Activated T-cell treated with anti-CD3 and anti-CD28 coated beads, Interleukin-2, amount 50 U/mL, for 24 hours (primary cell): Measurements from ENCODE around the gene ASIC1.
"Not testable (repeated sequence)": the region's sequence is repeated elsewhere in the genome, so short reads cannot be mapped to it uniquely, and the experiment has no call there.

Experiments
- DNase-seq: peaks from one replicate; pipeline ENCODE4 v3.0.0-alpha.2; 2020
- H3K27ac Mint-ChIP-seq: 2 replicates; pipeline ENCODE4 v1.8.0; 2020; ENCODE audit warnings: mild to moderate bottlenecking, mixed read lengths
- H3K27me3 Mint-ChIP-seq: 2 replicates; pipeline ENCODE4 v1.8.0; 2020; ENCODE audit warnings: mixed read lengths
- H3K36me3 Mint-ChIP-seq: 2 replicates; pipeline ENCODE4 v1.8.0; 2020; ENCODE audit warnings: low read depth, mixed read lengths
- H3K4me1 Mint-ChIP-seq: 2 replicates; pipeline ENCODE4 v1.8.0; 2020; ENCODE audit warnings: low read depth, mixed read lengths
- H3K4me3 Mint-ChIP-seq: 2 replicates; pipeline ENCODE4 v1.8.0; 2020; ENCODE audit warnings: mild to moderate bottlenecking, moderate library complexity, mixed read lengths
- H3K9me3 Mint-ChIP-seq: 2 replicates; pipeline ENCODE4 v1.8.0; 2020; ENCODE audit warnings: mixed read lengths

Gene ASIC1

DNA sequence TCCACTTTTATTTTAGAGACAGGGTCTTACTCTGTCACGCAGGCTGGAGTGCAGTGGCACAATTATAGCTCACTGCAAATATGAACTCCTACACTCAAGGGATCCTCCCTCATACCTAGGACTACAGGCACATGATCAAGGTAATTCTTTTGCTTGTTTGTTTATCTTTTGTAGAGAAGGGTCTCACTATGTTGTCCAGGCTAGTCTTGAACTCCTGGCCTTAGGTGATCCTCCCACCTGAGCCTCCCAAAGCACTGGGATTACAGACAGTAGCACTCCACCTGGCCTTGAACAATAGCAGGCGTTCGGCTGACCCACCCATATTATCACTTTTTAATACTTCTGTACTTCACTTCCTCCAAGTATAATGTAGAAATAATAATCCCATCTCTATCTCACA is 30.7 kb upstream of the ASIC1 start:
- Mint-ChIP-seq H3K36me3 (peaks cover 27% of the 10 kb centered on the region), H3K27ac (no peak overlapping the region), H3K4me3 (no peak overlapping the region), H3K27me3 (peaks cover 3% of the 10 kb centered on the region), H3K9me3 (peaks cover 2% of the 10 kb centered on the region), H3K4me1 (peaks cover 19% of the 10 kb centered on the region)
- peak; percentile 1 for DNase-seq

DNA sequence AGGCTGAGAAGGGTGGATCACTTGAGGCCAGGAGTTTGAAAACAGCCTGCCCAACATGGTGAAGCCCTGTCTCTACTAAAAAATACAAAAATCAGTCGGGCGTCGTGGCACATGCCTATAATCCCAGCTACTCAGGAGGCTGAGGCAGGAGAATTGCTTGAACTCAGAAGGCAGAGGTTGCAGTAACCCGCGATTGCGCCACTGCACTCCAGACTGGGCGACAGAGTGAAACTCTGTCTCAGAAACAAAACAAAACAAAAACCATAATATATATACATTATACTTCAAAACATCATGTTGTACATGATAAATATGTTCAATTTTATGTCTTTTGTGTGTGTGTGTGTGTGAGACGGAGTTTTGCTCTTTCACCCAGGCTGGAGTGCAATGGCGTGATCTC is 26.9 kb upstream of the ASIC1 start:
- DNase-seq, result peak; percentile 1
- not testable (repeated sequence) for H3K9me3 Mint-ChIP-seq, H3K4me3 Mint-ChIP-seq, H3K36me3 Mint-ChIP-seq, H3K4me1 Mint-ChIP-seq, H3K27ac Mint-ChIP-seq
- peaks cover 25% of the 10 kb centered on the region for H3K27me3 Mint-ChIP-seq

DNA sequence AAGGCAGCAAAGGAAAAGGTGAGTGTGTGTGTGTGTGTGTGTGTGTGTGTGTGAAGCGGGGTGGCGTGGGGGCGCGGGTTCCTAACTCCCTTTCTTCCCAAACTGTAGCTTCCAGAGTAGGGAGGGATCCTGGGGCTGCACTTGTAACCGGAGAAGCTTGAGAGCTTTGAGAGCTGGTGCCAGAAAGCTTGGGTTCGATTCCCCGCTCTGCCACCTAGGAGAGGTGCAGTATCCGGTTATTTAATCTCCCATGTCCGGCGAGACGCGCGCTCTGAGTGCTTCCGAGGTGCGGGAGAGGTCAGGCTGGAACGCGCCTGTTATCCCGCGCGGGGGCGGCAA is 24.9 kb upstream of the ASIC1 start:
- no peak overlapping the region for H3K27ac Mint-ChIP-seq
- H3K36me3 Mint-ChIP-seq, result no peaks in the 10 kb centered on the region
- no peaks in the 10 kb centered on the region for H3K4me1 Mint-ChIP-seq
- H3K4me3 Mint-ChIP-seq, result no peak overlapping the region
- peaks cover 33% of the 10 kb centered on the region for H3K27me3 Mint-ChIP-seq
- peak; percentile 23 for DNase-seq
- no peaks in the 10 kb centered on the region for H3K9me3 Mint-ChIP-seq

DNA sequence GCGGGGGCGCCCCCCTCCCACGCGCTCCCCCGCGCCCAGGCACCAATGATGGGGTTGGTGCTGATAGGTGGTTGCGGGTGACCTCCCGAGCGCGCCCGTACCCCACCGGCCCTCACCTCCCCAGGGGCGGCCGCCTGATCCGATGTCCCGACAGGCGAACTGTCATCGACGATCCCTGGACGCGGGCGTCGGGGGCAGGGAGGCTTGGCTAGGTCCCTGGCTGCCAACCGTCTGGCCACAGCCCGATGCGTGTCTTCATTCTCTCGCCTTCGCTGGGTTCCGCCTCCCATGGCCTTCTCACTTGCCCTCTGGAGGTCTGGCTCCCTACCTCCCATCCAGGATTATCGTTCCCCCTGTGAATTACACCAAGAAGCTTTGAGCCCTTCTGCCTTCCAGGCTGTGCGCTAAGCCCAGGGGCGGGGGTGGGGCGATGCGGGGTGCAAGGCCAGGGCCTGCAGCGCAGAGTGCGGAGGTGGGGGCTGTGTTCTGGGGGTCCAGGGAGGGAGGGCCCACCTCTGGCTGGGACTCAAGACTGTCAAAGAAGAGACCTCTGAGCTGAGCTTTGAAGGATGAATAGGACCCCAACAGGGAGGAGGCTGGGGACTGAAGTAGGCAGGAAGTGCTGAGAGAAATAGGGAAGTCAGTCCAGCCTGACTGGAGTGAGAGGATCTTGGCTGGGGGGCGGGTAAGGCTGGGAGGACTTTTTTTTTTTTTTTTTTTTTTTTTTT is 24.4 kb upstream of the ASIC1 start:
- H3K27me3 Mint-ChIP-seq, result peaks cover 33% of the 10 kb centered on the region
- H3K4me1 Mint-ChIP-seq, result no peaks in the 10 kb centered on the region
- no peak overlapping the region for H3K27ac Mint-ChIP-seq
- H3K4me3 Mint-ChIP-seq, result no peak overlapping the region
- no peaks in the 10 kb centered on the region for H3K36me3 Mint-ChIP-seq
- DNase-seq, result peak; percentile 28
- H3K9me3 Mint-ChIP-seq, result no peaks in the 10 kb centered on the region

DNA sequence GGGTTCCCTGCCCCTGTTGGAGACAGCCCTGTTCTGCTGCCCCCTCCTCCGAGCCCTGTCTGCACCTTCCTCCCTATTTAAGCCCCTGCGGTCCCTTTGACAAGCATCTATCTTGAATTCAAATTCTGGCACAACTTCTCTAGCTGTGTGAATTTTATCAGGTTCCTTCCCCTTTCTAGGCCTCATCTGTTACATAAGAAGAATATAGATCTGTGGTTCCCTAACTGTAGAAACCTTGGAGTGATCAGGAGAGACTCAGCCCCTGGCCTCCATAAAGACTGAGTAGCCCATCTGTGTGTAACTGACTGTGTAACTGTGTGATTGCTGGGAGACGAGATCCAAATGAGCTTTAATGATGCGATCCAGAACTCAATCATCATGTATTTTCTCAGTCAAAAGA is 19.1 kb upstream of the ASIC1 start:
- peaks cover 19% of the 10 kb centered on the region for H3K27me3 Mint-ChIP-seq

DNA sequence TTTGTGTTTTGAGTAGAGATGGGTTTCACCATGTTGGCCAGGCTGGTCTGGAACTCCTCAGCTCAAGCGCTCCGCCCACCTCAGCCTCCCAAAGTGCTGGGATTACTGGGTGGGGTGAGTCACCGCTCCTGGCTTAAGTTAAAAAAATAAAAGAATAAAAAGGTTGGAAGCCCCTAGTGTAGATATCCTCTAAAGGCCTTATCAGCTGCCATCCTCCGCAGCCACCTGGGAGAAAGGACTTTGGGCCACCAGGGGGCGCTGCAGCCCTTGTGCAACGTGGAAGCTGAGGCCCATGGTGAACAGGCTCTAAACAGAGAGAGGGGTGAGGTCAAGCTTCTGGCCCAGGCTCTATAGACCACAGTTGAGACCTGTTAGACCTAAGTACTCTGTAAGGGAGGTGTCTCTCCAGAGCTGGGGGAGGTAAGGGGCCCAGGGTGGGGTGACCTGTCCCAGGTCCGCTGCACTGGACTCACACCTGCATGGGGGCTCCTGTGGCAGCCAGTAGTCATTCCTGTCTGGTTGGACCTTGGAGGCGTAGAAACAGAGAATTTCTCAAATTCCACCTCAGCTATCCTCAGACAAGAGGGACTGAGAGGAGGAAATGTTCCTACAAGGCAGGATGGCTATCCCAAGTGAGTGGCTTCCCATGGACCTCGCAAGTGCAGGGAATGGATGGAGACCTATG is 18.1 kb upstream of the ASIC1 start:
- Mint-ChIP-seq H3K27me3 (peaks cover 13% of the 10 kb centered on the region), H3K27ac (no peak overlapping the region), H3K36me3 (no peaks in the 10 kb centered on the region), H3K4me1 (peaks cover 23% of the 10 kb centered on the region), H3K4me3 (no peak overlapping the region), H3K9me3 (no peaks in the 10 kb centered on the region)
- DNase-seq, result peak; percentile 92

More for the DNA sequence above, 19.1 kb upstream of the ASIC1 start:
- no peaks in the 10 kb centered on the region for H3K9me3 Mint-ChIP-seq
- H3K4me1 Mint-ChIP-seq, result peaks cover 14% of the 10 kb centered on the region
- DNase-seq, result peak; percentile 3
- no peak overlapping the region for H3K27ac Mint-ChIP-seq
- H3K4me3 Mint-ChIP-seq, result no peak overlapping the region
- H3K36me3 Mint-ChIP-seq, result no peaks in the 10 kb centered on the region

GRCh38 chr12:50040657-50041056 is 16.7 kb upstream of the ASIC1 start:
- no peak for DNase-seq
- Mint-ChIP-seq H3K27ac (no peak overlapping the region), H3K4me3 (no peak overlapping the region), H3K9me3 (no peaks in the 10 kb centered on the region), H3K27me3 (peaks cover 8% of the 10 kb centered on the region), H3K4me1 (peaks cover 25% of the 10 kb centered on the region), H3K36me3 (no peaks in the 10 kb centered on the region)

DNA sequence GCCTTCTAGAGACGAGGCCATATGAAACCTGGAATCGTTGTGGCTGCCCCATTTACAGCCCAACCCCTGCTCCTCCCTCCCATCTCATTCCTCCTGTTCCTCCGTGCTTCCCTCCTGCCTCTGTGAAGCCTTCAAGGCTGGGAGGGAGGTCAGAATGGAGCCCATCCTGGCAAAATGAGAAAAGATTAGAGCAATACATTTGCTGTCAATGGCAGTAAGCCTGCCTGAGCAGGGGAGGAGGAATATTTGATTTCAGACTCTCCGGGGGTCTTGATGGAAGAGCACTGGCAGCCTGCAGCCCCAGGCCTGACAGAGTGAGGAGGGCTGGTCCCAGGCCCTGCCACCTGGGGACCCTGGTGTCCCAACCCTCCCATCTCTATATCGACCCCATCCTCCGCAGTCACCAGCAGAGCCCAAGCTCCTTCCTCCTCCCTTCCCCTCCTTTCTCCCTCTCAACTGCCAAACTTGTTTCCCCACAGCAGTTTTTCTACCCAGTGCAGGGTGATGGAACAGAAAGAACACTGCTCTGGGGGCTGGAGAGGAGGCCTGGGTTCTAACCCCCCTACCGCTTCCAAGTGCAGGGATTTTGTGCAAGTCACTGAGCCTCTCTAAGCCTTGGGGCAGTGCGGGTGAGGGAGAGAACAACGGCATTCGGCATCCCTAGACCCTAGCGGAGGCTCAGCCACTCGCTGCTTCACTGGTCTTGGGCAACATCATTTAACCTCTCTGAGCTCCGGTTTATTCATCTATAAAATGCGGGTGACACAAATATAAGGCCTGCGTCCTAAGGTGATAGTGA is 16.1 kb upstream of the ASIC1 start:
- DNase-seq, result peak; percentile 20
- H3K4me3 Mint-ChIP-seq, result no peak overlapping the region
- peaks cover 4% of the 10 kb centered on the region for H3K27me3 Mint-ChIP-seq

DNA sequence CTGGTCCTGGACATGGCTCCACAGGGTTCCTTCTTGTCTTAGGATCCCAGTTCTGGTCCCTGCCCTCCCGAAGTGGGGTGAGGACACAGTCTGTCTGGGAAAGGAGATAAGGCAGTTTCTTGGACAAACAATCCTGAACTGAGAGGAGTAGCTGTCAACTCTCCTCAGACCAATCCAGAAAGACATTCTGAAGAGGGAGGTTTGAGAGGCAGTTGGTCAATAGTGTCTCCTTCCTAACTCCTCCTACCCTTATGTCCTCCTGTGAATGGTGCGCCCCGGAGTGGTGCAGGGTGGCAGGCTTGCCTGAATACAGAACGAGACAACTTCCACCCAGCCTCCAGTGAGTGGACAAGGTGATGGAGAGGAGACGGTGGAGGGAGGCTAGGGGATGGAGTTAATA is 15.4 kb upstream of the ASIC1 start:
- peaks cover 25% of the 10 kb centered on the region for H3K4me1 Mint-ChIP-seq

More for the DNA sequence above, 16.1 kb upstream of the ASIC1 start:
- Mint-ChIP-seq H3K4me1 (peaks cover 25% of the 10 kb centered on the region), H3K36me3 (no peaks in the 10 kb centered on the region), H3K9me3 (no peaks in the 10 kb centered on the region), H3K27ac (no peak overlapping the region)

GRCh38 chr12:50042693-50043092 is 14.7 kb upstream of the ASIC1 start:
- Mint-ChIP-seq H3K27ac (peak overlapping the region; percentile 61), H3K4me1 (peaks cover 25% of the 10 kb centered on the region), H3K4me3 (no peak overlapping the region), H3K9me3 (no peaks in the 10 kb centered on the region), H3K36me3 (no peaks in the 10 kb centered on the region), H3K27me3 (no peaks in the 10 kb centered on the region)
- peak; percentile 27 for DNase-seq

More for the DNA sequence above, 15.4 kb upstream of the ASIC1 start:
- Mint-ChIP-seq H3K27ac (peak overlapping the region; percentile 15), H3K27me3 (no peaks in the 10 kb centered on the region), H3K36me3 (no peaks in the 10 kb centered on the region), H3K4me3 (no peak overlapping the region), H3K9me3 (no peaks in the 10 kb centered on the region)
- DNase-seq, result peak; percentile 25

DNA sequence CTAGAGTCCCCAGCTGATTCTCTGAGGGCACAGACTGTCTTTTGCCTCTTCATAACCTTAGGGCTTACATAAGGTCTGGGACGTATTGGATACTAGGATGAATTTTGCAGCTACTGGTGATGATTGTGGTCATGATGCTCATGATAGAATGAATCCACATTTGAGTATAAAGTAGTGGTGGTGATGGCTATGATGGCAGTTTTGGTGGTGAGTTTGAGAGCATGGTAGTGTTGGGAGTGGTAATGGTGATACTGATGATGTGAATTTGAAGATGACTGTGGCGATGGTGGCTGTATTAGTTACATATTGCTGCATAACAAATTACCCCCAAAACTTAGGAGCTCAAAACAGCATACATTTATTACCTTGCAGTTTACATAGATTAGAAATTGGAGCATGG is 14.1 kb upstream of the ASIC1 start:
- no peak for DNase-seq
- Mint-ChIP-seq H3K27me3 (no peaks in the 10 kb centered on the region), H3K9me3 (no peaks in the 10 kb centered on the region), H3K4me1 (peaks cover 25% of the 10 kb centered on the region), H3K36me3 (no peaks in the 10 kb centered on the region), H3K4me3 (no peak overlapping the region), H3K27ac (peak overlapping the region; percentile 59)

GRCh38 chr12:50043854-50044253 is 13.5 kb upstream of the ASIC1 start:
- H3K4me3 Mint-ChIP-seq, result no peak overlapping the region
- H3K4me1 Mint-ChIP-seq, result peaks cover 25% of the 10 kb centered on the region
- H3K27ac Mint-ChIP-seq, result peak overlapping the region; percentile 59
- no peaks in the 10 kb centered on the region for H3K9me3 Mint-ChIP-seq
- peaks cover 5% of the 10 kb centered on the region for H3K27me3 Mint-ChIP-seq
- H3K36me3 Mint-ChIP-seq, result no peaks in the 10 kb centered on the region
- DNase-seq, result peak; percentile 27

DNA sequence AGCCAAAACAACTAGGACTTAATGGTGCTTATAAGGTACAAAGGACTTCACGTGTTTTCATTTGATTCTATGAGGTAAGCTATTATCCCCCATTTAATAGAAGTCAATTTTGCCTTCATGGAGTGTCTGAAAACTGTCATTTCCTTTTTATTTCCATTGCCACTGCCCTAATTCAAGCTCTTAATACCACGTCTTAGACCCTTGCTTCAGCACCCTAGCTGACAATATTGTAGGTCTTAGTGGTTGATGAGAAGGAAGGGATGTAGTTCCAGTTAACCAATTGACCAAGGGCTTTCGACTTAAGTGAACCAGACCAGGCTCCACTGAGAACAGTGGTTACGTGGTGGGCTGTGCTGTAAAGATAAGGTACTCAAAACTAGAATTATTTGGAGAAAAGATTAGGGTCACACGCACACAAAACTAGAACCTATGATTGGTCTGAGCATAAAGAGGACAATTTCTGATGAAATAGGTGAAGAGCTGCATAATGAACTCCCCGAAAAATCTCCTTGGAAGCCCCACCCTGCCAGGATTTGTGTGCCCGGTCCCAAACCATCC is 9.6 kb upstream of the ASIC1 start:
- DNase-seq, result no peak
- Mint-ChIP-seq H3K4me1 (peaks cover 18% of the 10 kb centered on the region), H3K27ac (no peak overlapping the region), H3K27me3 (peaks cover 40% of the 10 kb centered on the region), H3K9me3 (no peaks in the 10 kb centered on the region), H3K36me3 (no peaks in the 10 kb centered on the region), H3K4me3 (no peak overlapping the region)

- Mint-ChIP-seq H3K9me3 (no peaks in the 10 kb centered on the region), H3K27ac (no peak overlapping the region), H3K27me3 (peaks cover 52% of the 10 kb centered on the region), H3K4me1 (peaks cover 2% of the 10 kb centered on the region), H3K4me3 (no peak overlapping the region), H3K36me3 (no peaks in the 10 kb centered on the region)
- DNase-seq, result no peak
Measured at GRCh38 chr12:50049254-50050118, 7.9 kb upstream of the ASIC1 start.
